ENCODE data around the gene ANKRD6.
"Not testable (repeated sequence)": the region's sequence is repeated elsewhere in the genome, so short reads cannot be mapped to it uniquely, and the experiment has no call there.

Gene ANKRD6

DNA sequence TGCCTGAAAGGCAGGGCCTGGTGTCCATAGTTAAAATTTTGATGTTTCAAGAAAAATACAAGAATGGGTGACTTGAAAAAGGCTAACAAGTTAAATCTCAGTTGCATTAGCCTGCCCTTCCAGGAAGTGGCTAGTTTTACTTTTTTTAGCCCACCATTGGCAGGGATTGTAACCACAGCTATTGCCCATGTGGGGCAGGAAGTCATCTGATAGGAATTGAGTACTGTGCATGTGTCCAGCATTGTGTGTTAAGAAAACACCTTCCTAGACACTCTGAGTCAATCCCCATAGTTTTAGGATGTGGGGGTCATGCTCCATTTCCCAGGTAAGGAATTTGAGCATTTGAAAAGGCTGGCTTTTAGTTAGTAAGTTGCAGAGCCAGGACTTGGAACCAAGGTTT lies 178.7 kb downstream of the ANKRD6 start:
- peaks cover 2% of the 10 kb centered on the region for H3K36me3 Mint-ChIP-seq (ENCODE audit: insufficient read depth)
- no peaks in the 10 kb centered on the region for H3K4me1 Mint-ChIP-seq
- DNase-seq (ENCODE audit: low spot score in 2 of 2) (no peak), ATAC-seq (replicated peaks; ENCODE audit: extremely low read depth, poor library complexity, severe bottlenecking) (no peak)
- no peak overlapping the region for H3K4me3 Mint-ChIP-seq
- no peaks in the 10 kb centered on the region for H3K9me3 Mint-ChIP-seq
- H3K27me3 Mint-ChIP-seq = no peaks in the 10 kb centered on the region
- H3K27ac Mint-ChIP-seq (ENCODE audit: low read depth) = no peak overlapping the region

DNA sequence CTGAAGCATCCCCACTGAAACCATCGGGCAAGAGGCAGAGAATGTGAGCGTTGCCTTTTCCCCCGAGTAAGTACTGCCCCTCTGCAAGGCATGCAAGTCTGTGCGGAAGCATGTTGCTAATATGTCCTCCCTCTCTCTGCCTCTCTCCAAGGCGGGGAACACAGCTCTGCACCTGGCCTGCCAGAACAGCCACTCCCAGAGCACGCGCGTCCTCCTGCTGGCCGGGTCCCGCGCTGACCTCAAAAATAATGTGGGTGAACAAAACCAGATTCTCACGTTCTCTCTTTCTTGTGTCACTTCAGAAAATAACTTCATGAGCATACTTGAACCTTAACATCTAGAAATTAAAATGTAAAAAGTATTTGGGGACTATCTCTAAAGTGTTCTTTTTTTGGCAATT lies 179.2 kb downstream of the ANKRD6 start:
- no peak for DNase-seq (ENCODE audit: low spot score in 2 of 2)

DNA sequence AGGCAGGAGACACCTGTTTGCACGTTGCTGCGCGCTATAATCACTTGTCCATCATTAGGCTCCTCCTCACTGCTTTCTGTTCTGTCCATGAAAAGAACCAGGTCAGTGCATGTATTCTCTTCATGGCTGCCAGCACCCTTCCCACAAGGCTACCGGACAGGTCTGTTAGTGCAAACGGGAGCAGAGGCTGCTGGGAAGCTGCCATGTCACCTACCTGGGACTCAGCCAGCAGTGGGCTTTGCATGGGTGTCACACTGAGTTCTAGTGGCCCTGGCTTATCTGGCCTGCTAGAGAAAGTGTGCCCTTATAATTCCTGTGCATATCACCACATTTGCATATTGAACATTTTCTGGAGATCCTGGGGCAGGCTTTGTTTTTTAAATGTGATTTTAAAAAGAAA lies 180.8 kb downstream of the ANKRD6 start:
- DNase-seq (ENCODE audit: low spot score in 2 of 2) = no peak
- no peaks in the 10 kb centered on the region for H3K27me3 Mint-ChIP-seq
- no peak for ATAC-seq (replicated peaks; ENCODE audit: extremely low read depth, poor library complexity, severe bottlenecking)
- H3K36me3 Mint-ChIP-seq (ENCODE audit: insufficient read depth) = peaks cover 2% of the 10 kb centered on the region
- H3K4me3 Mint-ChIP-seq = no peak overlapping the region
- H3K4me1 Mint-ChIP-seq = no peaks in the 10 kb centered on the region
- no peak overlapping the region for H3K27ac Mint-ChIP-seq (ENCODE audit: low read depth)
- no peaks in the 10 kb centered on the region for H3K9me3 Mint-ChIP-seq

More for the DNA sequence above, 179.2 kb downstream of the ANKRD6 start:
- no peaks in the 10 kb centered on the region for H3K27me3 Mint-ChIP-seq
- H3K4me3 Mint-ChIP-seq = no peak overlapping the region
- no peak for ATAC-seq (replicated peaks; ENCODE audit: extremely low read depth, poor library complexity, severe bottlenecking)
- H3K9me3 Mint-ChIP-seq = no peaks in the 10 kb centered on the region
- H3K27ac Mint-ChIP-seq (ENCODE audit: low read depth) = no peak overlapping the region
- H3K4me1 Mint-ChIP-seq = no peaks in the 10 kb centered on the region
- peaks cover 2% of the 10 kb centered on the region for H3K36me3 Mint-ChIP-seq (ENCODE audit: insufficient read depth)

DNA sequence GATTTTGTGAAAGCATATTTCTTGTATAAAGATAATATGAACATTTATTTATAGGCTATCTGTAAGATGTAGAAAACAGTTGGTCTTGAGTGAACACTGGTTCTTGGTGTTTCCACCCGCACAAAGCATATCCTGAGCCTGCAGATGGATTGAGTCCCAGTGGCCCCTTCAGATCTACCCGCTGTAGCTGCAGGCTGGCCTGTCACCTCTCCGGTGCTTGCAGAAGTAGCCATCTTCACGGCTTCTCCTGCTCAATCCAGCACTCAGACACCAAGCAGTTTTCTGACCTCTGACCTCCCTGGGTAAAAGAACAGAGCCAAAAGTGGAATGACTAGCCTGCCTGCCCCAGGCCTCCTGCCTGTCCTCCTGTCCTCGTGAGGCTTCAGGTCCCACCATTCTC lies 182.9 kb downstream of the ANKRD6 start:
- Mint-ChIP-seq H3K27ac (ENCODE audit: low read depth) (no peak overlapping the region), H3K27me3 (no peaks in the 10 kb centered on the region), H3K4me1 (no peaks in the 10 kb centered on the region), H3K36me3 (ENCODE audit: insufficient read depth) (peaks cover 2% of the 10 kb centered on the region), H3K4me3 (no peak overlapping the region), H3K9me3 (no peaks in the 10 kb centered on the region)
- DNase-seq (ENCODE audit: low spot score in 2 of 2) = no peak
- ATAC-seq (replicated peaks; ENCODE audit: extremely low read depth, poor library complexity, severe bottlenecking) = no peak

DNA sequence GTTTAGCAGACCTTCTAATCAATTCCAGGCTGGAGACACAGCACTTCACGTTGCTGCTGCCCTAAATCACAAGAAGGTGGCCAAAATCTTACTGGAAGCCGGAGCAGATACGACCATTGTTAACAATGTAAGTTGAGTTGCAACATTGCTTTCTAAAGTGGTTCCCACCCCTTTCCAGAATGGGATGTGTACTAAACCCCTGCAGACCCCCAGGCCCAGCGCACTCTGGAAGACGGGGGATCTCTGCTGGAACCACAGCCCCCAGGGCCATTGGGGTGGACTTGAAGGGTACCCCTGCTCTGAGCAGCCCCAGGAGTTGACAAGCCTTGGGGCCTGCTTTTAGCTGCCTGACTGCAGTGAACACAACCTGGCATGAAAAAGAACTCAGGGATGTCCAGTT lies 183.6 kb downstream of the ANKRD6 start:
- no peak for ATAC-seq (replicated peaks; ENCODE audit: extremely low read depth, poor library complexity, severe bottlenecking)

DNA sequence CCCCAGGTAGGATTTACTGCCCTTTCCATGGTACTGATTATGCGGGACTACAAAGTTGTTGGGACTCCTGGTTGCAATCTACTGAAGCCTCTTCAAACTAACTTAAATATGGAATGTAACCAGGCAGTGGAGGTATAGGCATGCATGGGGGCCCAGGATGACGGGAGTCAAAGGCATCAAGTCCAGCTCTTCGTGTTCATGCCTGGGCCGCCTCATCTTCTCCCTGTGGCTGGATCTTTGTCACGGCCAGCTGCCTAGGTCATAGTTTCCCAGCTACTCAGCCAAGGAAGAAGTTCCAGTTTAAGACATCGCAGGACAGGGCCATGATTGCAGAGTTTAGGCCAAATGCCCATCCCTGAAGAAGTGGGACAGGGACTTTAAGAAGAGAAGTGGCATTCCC lies 185.1 kb downstream of the ANKRD6 start:
- no peaks in the 10 kb centered on the region for H3K27me3 Mint-ChIP-seq
- no peaks in the 10 kb centered on the region for H3K4me1 Mint-ChIP-seq
- no peak overlapping the region for H3K27ac Mint-ChIP-seq (ENCODE audit: low read depth)
- no peak overlapping the region for H3K4me3 Mint-ChIP-seq
- H3K36me3 Mint-ChIP-seq (ENCODE audit: insufficient read depth) = peaks cover 2% of the 10 kb centered on the region
- DNase-seq (ENCODE audit: low spot score in 2 of 2) = no peak
- no peaks in the 10 kb centered on the region for H3K9me3 Mint-ChIP-seq
- ATAC-seq (replicated peaks; ENCODE audit: extremely low read depth, poor library complexity, severe bottlenecking) = no peak

More for the DNA sequence above, 183.6 kb downstream of the ANKRD6 start:
- no peak for DNase-seq (ENCODE audit: low spot score in 2 of 2)
- Mint-ChIP-seq H3K36me3 (ENCODE audit: insufficient read depth) (peaks cover 2% of the 10 kb centered on the region), H3K4me1 (no peaks in the 10 kb centered on the region), H3K4me3 (no peak overlapping the region), H3K27ac (ENCODE audit: low read depth) (no peak overlapping the region), H3K9me3 (no peaks in the 10 kb centered on the region), H3K27me3 (no peaks in the 10 kb centered on the region)

DNA sequence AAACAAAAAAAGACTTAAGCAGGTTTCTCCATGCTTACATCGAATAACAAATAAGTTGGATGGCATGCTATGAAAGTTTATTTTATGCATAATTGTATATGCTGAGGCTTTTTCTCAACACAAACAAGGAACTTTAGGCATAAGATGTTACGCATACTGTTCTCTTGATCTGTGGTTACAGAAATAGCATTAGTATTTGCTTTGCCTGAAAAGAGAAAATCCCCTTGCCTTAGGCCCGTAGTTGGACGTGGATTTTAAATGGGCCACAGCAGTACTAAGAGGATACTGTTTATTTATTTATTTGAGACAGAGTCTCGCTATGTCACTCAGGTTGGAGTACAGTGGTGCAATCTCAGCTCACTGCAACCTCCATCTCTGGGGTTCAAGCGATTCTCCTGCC lies 186.6 kb downstream of the ANKRD6 start:
- H3K4me3 Mint-ChIP-seq = no peak overlapping the region
- no peaks in the 10 kb centered on the region for H3K9me3 Mint-ChIP-seq
- no peaks in the 10 kb centered on the region for H3K4me1 Mint-ChIP-seq
- ATAC-seq (replicated peaks; ENCODE audit: extremely low read depth, poor library complexity, severe bottlenecking) (no peak), DNase-seq (ENCODE audit: low spot score in 2 of 2) (no peak)
- H3K36me3 Mint-ChIP-seq (ENCODE audit: insufficient read depth) = peaks cover 2% of the 10 kb centered on the region
- no peaks in the 10 kb centered on the region for H3K27me3 Mint-ChIP-seq
- H3K27ac Mint-ChIP-seq (ENCODE audit: low read depth) = no peak overlapping the region

DNA sequence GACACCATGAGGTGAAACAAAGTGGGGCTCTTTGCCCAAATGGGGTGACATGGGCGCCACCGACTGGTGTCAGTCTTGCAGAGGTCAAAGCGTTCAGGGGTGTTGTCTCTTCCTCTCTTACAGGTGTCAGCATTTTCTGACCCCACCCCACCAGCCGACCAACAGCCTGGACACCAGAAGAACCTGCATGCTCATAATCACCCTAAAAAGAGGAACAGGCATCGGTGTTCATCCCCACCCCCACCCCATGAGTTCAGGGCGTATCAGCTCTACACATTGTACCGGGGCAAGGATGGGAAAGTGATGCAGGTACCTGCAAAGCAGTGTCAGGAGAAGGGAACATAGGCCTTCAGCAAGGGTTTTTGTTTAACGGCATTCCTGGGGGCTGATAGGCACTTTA lies 190.8 kb downstream of the ANKRD6 start:
- Mint-ChIP-seq H3K36me3 (ENCODE audit: insufficient read depth) (no peaks in the 10 kb centered on the region), H3K27me3 (no peaks in the 10 kb centered on the region), H3K4me1 (no peaks in the 10 kb centered on the region), H3K9me3 (no peaks in the 10 kb centered on the region), H3K4me3 (no peak overlapping the region), H3K27ac (ENCODE audit: low read depth) (no peak overlapping the region)
- no peak for DNase-seq (ENCODE audit: low spot score in 2 of 2)
- no peak for ATAC-seq (replicated peaks; ENCODE audit: extremely low read depth, poor library complexity, severe bottlenecking)

DNA sequence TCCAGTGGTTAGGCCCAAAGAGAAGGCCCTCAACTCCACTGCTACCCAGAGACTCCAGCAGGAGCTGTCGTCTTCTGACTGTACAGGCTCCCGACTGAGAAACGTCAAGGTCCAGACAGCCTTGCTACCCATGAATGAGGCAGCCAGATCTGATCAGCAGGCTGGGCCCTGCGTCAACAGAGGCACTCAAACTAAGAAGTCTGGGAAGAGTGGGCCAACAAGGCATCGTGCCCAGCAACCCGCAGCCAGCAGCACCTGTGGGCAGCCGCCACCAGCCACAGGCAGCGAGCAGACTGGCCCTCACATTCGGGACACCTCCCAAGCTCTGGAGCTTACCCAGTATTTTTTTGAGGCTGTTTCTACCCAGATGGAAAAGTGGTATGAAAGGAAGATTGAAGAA lies 197.5 kb downstream of the ANKRD6 start:
- ATAC-seq (replicated peaks; ENCODE audit: extremely low read depth, poor library complexity, severe bottlenecking) = no peak
- Mint-ChIP-seq H3K4me3 (no peak overlapping the region), H3K9me3 (no peaks in the 10 kb centered on the region), H3K4me1 (peaks cover under 1% of the 10 kb centered on the region), H3K27ac (ENCODE audit: low read depth) (no peak overlapping the region), H3K27me3 (no peaks in the 10 kb centered on the region), H3K36me3 (ENCODE audit: insufficient read depth) (peaks cover 4% of the 10 kb centered on the region)
- DNase-seq (ENCODE audit: low spot score in 2 of 2) = no peak

DNA sequence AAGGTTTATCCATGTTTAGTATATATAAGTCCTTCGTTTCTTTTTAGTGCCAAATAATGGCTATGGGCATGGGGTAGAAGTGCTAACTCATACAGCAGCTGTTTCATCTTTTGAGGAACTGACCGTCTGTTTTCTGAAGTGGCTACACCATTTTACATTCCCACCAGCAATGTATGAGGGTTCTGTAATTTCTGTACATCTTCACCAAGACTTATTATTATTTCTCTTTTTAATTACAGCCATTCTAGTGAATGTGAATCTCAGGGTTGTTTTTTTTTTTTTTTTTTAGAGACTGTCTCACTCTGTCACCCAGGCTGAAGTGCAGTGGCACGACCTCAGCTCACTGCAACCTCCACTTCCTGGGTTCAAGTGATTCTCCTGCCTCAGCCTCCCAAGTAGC lies 203.5 kb downstream of the ANKRD6 start:
- H3K27me3 Mint-ChIP-seq; DNase-seq (ENCODE audit: low spot score in 2 of 2); H3K9me3 Mint-ChIP-seq; H3K4me3 Mint-ChIP-seq; ATAC-seq (replicated peaks; ENCODE audit: extremely low read depth, poor library complexity, severe bottlenecking); H3K27ac Mint-ChIP-seq (ENCODE audit: low read depth): not testable (repeated sequence)
- Mint-ChIP-seq H3K36me3 (ENCODE audit: insufficient read depth) (peaks cover 25% of the 10 kb centered on the region), H3K4me1 (peaks cover 23% of the 10 kb centered on the region)

DNA sequence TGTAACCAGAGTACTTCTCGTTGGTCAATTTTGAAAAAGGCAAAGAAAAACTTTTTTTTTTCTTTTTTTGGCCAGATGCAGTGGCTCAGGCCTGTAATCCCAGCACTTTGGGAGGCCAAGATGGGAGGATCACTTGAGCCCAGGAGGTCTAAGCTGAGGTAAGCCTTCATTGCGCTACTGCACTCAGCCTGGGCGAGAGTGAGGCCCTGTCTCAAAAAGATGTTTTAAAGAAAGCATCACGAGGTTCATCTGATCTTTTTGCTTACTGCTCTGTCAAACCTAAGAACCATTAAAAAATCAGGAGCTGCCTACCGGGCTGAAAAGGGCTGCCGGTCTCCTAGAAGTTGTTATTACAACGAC lies 205.0 kb downstream of the ANKRD6 start:
- Mint-ChIP-seq H3K27ac (ENCODE audit: low read depth) (peak overlapping the region; percentile 99), H3K36me3 (ENCODE audit: insufficient read depth) (peaks cover 28% of the 10 kb centered on the region), H3K4me3 (peak overlapping the region; percentile 94), H3K27me3 (no peaks in the 10 kb centered on the region), H3K9me3 (no peaks in the 10 kb centered on the region), H3K4me1 (peaks cover 23% of the 10 kb centered on the region)
- ATAC-seq (replicated peaks; ENCODE audit: extremely low read depth, poor library complexity, severe bottlenecking) (peak; percentile 7), DNase-seq (ENCODE audit: low spot score in 2 of 2) (no peak)

DNA sequence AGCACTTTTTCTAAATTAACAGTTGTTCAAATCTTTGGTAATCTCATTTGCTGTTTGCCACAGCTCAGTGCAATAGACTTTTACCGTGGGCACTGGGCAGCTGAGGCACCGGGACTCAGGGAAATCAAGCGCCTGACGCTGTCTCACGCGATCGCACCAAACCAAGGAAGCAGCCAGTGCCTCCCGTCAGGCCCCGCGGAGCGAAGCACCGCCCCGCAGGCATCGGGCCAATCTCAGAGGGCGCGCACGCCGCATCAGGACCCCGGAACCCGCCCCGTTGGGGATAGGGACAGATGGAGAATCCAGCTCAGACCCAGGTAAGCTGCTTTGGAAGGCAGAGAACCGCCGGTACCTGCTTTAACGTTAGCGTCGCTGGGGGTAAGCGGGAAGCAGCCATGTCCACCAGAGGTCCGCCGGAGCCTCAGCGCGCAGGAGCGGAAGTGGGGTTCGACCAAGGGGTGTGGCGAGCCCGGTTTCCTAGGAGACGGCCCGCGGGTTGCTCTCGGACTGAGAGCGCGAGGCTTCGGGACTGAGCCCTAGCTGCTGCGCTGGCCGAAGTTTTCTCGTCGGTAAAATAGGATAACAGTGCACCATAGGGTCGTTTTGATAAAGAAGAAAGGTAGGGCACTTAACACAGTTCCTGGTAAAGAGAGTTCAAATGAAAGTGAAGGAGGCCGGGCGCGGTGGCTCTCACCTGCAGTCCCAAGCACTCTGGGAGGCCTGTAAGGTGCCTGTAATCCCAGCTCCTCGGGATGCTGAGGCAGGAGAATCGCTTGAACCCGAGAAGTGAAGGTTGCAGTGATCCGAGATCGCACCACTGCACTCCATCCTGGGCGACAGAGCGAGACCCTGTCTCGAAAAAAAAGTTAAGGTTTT lies 205.6 kb downstream of the ANKRD6 start, which contains the start of gene LYRM2:
Gene LYRM2, minus strand, starts transcription at position 428 of the 876 bp plus-strand sequence. Its CDS starts 31 bp downstream, at position 397.
- H3K27me3 Mint-ChIP-seq = no peaks in the 10 kb centered on the region

DNA sequence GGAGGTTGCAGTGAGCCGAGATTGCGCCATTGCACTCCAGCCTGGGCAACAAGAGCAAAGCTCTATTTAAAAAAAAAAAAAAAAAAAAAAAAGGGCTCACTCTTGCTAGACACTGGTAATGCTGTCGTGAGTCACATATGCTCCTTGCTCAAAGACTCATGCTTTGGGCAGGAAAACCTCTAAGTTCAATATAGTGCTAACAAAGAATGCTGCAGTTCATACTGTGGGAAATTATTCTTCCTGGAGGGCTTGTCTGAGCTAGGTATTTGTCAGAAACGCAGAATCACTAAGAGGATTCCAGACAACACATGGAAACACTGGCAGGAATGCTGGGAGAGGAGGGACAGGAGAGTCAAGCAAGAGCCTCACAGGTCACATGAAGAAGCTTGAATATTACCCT lies 207.9 kb downstream of the ANKRD6 start:
- ATAC-seq (replicated peaks; ENCODE audit: extremely low read depth, poor library complexity, severe bottlenecking) (no peak), DNase-seq (ENCODE audit: low spot score in 2 of 2) (no peak)
- H3K36me3 Mint-ChIP-seq (ENCODE audit: insufficient read depth) = peaks cover 30% of the 10 kb centered on the region
- no peak overlapping the region for H3K27ac Mint-ChIP-seq (ENCODE audit: low read depth)
- no peaks in the 10 kb centered on the region for H3K9me3 Mint-ChIP-seq
- peaks cover 20% of the 10 kb centered on the region for H3K4me1 Mint-ChIP-seq
- no peaks in the 10 kb centered on the region for H3K27me3 Mint-ChIP-seq
- H3K4me3 Mint-ChIP-seq = no peak overlapping the region

More for the DNA sequence above, 205.6 kb downstream of the ANKRD6 start, which contains the start of gene LYRM2:
- peak within 1 kb of the TSS; percentile 94 for H3K4me3 Mint-ChIP-seq
- DNase-seq (ENCODE audit: low spot score in 2 of 2) = peak; percentile 86 to 88
- peaks cover 31% of the 10 kb centered on the region for H3K36me3 Mint-ChIP-seq (ENCODE audit: insufficient read depth)
- peaks cover 23% of the 10 kb centered on the region for H3K4me1 Mint-ChIP-seq
- peak within 1 kb of the TSS; percentile 99 for H3K27ac Mint-ChIP-seq (ENCODE audit: low read depth)
- no peaks in the 10 kb centered on the region for H3K9me3 Mint-ChIP-seq
- peak; percentile 97 for ATAC-seq (replicated peaks; ENCODE audit: extremely low read depth, poor library complexity, severe bottlenecking)
